NB4 (cell line): ENCODE data around the gene TEDC1.

ENCODE experiments used
- DNase-seq: peaks from one replicate; pipeline ENCODE4 v3.0.0; 2010; ENCODE audit warnings: low read depth
- H3K4me3 ChIP-seq: one replicate; pipeline ENCODE4 v1.5.1; 2011; ENCODE audit warnings: mild to moderate bottlenecking, low read depth, low read length, moderate library complexity
- CTCF ChIP-seq: IDR thresholded peaks from one replicate; pipeline ENCODE4 v1.5.1; 2012; ENCODE audit warnings: low read depth, low read length
- MYC ChIP-seq: IDR thresholded peaks from 2 replicates; pipeline ENCODE4 v1.6.1; 2011; ENCODE audit warnings: low read depth, low read length
- POLR2A ChIP-seq: IDR thresholded peaks from 2 replicates; pipeline ENCODE4 v1.6.1; 2011; ENCODE audit warnings: mild to moderate bottlenecking; ENCODE audit not compliant: insufficient read length; ENCODE audit errors: extremely low read depth
- TF ChIP-seq, protein P1 (sequence below): IDR thresholded peaks from 2 replicates; pipeline ENCODE4 v1.6.1; 2011; ENCODE audit warnings: low read depth, low read length

The TEDC1 gene

GRCh38 chr14:105508069-105508468 is 17.0 kb downstream of the TEDC1 start:
- TF ChIP-seq, protein P1, sequence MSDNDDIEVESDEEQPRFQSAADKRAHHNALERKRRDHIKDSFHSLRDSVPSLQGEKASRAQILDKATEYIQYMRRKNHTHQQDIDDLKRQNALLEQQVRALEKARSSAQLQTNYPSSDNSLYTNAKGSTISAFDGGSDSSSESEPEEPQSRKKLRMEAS: no peak
- TF ChIP-seq POLR2A (no peak), CTCF (no peak), MYC (no peak)
- no peak overlapping the region for H3K4me3 ChIP-seq
- no peak for DNase-seq

DNA sequence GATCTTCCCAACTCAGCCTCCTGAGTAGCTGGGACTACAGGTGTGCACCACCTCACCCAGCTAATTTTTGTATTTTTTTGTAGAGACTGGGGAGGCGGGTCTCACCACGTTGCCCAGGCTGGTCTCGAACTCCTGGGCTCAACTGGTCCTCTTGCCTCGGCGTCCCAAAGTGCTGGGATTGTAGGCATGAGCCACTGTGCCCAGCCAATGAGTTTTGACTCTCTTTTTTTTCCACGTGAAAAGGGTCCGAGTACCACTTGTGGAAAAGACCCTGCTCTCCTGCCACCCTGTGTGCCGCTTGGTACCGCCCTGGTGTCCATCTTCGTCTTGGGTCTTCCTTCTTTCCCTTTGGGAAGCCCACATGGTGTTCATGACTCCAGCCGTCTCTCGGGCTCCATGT is 17.6 kb downstream of the TEDC1 start:
- TF ChIP-seq POLR2A (no peak), CTCF (no peak), MYC (no peak)
- TF ChIP-seq, protein P1: no peak
- no peak overlapping the region for H3K4me3 ChIP-seq
- DNase-seq: no peak

DNA sequence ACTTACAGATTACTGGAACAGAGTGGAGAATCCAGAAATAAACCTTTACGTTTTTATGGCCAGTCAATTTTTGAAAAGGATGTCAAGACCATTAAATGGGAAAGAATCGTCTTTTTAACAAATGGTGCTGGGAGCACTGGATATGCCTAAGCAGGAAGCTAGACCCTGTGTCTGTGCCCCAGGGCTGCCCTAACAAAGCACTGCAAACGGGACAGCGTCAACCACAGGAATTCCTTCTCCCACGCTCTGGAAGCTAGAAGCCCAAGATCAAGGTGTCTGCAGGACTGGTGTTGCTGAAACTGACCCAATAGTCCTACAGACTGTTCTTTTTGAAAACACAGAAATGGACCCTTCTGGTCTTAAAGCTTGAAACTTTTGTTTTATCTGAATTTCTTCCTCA is 26.1 kb downstream of the TEDC1 start:
- no peak for TF ChIP-seq MYC
- no peak for TF ChIP-seq POLR2A
- no peak for TF ChIP-seq CTCF
- TF ChIP-seq, protein P1: no peak
- DNase-seq: no peak
- no peak overlapping the region for H3K4me3 ChIP-seq

- no peak for DNase-seq
- TF ChIP-seq POLR2A (no peak), MYC (no peak), CTCF (no peak)
- TF ChIP-seq, protein P1: no peak
- no peak overlapping the region for H3K4me3 ChIP-seq
Measured at GRCh38 chr14:105519946-105520698, 29.1 kb downstream of the TEDC1 start.

DNA sequence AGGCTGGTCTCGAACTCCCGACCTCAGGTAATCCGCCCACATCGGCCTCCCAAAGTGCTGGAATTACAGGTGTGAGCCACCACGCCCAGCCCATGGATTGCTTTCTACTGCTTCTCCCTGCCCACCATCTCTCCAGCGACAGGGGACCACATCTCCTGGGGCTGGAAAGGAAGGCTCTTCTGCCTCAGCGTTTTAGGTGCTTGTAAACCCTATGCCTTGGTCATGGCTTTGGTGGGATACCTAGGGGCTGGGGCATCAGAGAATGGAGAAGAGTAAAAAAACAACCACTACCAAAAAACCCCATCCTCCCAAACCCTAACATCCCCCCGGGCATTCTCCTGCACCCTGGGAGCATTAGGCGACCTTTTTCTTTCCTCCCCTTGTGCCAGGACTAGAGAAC is 34.3 kb downstream of the TEDC1 start:
- H3K4me3 ChIP-seq: no peak overlapping the region
- TF ChIP-seq POLR2A (no peak), CTCF (no peak), MYC (no peak)
- TF ChIP-seq, protein P1: no peak
- DNase-seq: no peak
